Myocyte (in vitro differentiated cells): Measurements from ENCODE around the gene SRPK3. TPM values are rescaled to one million over a fixed set of nuclear protein-coding genes. Genes with fewer than 3 reads are reported as not detected.
"Not testable (repeated sequence)": the region's sequence is repeated elsewhere in the genome, so short reads cannot be mapped to it uniquely, and the experiment has no call there.

Experiments used
- DNase-seq: peaks from one replicate; pipeline ENCODE4 v3.0.0-alpha.2; 2012; ENCODE audit warnings: low read depth
- polyA plus RNA-seq: library from polyadenylated mRNA; unstranded; fragments of >200 nt; gene quantifications from one replicate; pipeline ENCODE4 v1.2.1, GENCODE V29; 2012; ENCODE audit warnings: missing spikeins
- total RNA-seq: library from RNA; depleted of rRNA; stranded (reverse); fragments of >200 nt; gene quantifications from 2 replicates; pipeline ENCODE4 v1.2.3, GENCODE V29; 2014

Gene SRPK3, protein sequence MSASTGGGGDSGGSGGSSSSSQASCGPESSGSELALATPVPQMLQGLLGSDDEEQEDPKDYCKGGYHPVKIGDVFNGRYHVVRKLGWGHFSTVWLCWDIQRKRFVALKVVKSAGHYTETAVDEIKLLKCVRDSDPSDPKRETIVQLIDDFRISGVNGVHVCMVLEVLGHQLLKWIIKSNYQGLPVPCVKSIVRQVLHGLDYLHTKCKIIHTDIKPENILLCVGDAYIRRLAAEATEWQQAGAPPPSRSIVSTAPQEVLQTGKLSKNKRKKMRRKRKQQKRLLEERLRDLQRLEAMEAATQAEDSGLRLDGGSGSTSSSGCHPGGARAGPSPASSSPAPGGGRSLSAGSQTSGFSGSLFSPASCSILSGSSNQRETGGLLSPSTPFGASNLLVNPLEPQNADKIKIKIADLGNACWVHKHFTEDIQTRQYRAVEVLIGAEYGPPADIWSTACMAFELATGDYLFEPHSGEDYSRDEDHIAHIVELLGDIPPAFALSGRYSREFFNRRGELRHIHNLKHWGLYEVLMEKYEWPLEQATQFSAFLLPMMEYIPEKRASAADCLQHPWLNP
- total RNA-seq = 252 and 340 TPM in 2 replicates
- 62.2 TPM for polyA plus RNA-seq

DNA sequence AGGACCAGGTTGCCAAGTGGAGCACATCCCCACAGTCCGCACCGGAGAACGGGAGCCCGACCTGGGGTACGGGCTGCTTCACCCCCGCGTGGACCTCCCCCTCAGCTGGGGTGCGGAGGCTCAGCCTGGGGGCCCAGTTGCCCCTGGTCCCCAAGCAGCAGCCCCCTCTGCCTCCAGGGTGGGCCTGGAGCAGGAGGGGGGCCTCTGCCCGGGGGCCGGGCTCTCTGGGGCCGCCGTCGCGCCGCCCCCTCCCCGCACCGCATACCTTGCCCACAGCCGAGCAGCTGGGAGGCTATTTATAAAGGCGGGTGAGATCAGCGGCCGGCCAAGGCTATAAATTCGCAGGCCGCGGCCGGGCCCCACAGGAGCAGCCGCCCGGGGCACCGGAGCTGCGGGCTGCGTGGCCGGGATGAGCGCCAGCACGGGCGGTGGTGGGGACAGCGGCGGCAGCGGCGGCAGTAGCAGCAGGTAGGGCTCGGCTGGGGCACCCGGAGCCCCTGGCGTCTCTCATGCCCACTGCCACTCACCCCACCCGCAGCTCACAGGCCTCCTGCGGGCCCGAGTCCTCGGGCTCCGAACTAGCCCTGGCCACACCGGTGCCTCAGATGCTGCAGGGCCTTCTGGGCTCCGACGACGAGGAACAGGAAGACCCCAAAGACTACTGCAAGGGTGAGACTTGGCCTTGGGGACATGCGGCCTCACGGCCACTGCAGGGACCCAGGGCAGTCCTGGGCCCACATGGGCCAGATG lies at the start of gene SRPK3:
Gene SRPK3 (plus strand): TSS at position 364 of the 750 bp plus-strand sequence. CDS start 46 bp downstream, at position 410.
- DNase-seq = peak; percentile 81

DNA sequence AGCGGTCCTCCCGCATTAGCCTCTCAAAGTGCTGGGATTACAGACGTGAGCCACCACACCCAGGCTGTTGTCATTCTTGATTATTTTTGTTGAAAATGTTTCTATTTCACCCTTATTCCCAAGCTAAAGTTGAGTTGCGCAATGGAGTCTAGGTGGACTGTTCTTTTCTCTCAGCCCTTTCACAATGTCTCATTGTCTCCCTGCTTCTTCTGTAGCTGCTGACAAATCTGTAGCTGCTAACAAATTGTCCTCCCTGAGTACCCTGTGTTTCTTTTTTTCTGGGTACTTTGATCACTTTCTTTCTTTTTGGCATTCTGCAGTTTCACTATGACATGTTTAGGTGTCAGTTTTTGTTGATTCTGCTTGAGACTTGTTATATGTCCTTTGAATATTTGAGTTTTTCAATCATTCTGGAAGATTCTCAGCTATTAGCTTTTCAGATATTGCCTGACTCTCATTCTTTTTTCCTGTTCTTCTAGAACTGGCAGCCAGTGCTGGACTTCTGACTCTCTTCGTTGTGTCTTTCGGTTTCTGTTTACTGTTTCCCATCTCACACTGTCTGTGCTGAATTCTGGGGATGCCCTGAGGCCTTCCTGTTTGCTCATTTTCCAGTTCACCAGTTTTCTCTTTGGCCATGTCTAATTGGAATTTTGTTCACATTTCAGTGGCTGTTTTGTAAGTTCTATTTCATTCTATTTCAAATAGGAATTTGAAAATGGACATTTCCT lies 49.6 kb upstream of the SRPK3 start:
- no peak for DNase-seq

DNA sequence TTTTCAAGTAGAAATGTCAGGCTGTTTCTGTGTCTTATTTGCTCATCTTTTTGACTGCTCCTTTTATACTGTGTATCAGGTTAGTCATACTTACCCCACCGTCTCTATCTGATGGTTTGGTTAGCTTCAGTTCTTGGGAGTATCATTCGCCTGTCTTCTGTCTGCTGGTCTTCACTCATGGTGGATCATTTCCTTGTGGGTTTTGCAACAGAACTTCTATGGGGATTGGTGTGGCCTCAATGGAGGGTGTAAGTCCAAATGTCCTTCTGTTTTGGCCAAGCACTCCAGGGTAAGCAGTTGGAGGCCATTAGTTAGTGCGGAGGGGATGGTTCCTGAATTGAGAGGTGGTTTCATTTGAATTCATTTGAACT lies 49.0 kb upstream of the SRPK3 start:
- no peak for DNase-seq

DNA sequence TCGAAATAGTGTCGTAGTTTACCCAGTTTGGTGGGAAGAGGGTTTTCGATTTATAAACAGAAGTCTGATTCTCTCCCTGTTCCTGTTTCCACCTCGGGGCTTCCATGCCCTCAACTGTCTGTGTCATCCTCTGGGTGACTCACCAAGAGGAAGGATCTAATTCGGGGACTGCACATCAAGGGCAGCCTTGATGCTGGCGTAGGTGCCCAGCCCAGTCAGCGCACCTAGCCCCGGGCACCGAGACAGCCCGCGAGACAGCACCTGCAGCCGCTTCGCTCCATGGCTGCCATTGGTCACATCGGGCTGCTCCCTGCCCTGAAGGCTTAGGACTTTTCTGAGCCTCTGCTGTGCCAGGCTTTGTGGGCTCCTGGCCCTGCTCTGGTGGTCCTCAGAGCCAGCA lies 48.4 kb upstream of the SRPK3 start:
- no peak for DNase-seq

DNA sequence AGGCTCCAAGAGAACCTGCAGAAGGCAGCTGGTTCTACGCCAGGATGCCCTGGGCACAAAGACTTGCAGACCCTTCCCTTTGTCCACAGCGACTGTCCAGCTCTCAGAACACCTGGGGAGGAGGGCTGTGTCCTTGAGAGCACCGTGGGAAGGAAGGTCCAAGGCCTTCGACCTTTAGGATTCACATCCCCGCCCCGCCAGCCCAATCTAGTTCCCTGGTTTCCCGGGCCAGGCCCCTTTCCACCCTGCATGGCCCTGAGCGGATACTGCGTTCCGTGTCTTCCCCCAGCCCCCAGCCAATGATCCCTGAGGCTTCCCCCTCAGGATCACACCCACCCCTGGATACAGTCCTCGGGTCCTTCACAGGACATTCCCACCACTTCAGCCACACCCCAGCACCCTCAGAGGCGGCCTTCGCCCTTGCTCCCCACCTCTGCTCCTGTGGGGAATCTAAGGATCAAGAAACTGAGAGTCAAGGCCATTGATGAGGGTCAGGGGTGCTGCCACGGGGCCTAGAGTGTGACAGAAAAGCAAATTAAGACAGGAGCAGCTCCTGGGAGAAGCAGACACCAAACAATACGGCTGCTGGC lies 47.1 kb upstream of the SRPK3 start:
- no peak for DNase-seq

DNA sequence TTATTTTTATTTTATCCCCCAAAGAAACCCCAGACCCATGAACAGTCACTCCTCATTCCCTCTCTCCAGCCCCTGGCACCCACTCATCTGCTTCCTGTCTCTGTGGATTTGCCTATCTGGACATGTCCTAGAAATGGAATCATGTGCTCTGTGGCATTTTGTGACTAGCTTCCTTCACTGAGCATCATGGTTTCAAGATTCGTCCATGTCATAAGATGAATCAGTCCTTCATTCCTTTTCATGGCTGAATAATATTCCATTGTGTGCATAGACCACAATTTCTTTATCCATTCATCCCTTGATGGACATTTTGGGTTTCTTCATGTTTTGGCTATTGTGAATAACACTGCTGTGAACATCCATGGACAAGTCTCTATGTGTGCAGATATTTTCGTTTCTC lies 46.0 kb upstream of the SRPK3 start:
- no peak for DNase-seq

DNA sequence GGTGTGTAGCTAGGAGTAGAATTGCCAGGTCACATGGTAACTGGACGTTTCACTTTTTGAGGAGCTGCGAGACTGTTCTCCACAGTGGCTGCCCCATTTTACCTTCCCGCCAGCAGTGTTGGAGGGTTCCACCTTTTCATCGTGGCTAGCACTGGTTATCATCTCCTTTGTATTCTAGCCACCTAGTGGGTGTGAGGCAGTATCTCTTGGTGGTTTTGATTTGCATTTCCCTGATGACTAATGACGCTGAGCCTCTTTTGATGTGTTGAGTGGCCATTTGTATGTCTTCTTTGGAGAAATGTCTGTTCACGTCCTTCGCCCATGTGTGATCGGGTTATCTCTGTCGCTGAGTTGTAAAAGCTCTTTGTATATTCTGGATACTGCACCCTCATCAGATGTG lies 45.6 kb upstream of the SRPK3 start:
- DNase-seq = no peak

DNA sequence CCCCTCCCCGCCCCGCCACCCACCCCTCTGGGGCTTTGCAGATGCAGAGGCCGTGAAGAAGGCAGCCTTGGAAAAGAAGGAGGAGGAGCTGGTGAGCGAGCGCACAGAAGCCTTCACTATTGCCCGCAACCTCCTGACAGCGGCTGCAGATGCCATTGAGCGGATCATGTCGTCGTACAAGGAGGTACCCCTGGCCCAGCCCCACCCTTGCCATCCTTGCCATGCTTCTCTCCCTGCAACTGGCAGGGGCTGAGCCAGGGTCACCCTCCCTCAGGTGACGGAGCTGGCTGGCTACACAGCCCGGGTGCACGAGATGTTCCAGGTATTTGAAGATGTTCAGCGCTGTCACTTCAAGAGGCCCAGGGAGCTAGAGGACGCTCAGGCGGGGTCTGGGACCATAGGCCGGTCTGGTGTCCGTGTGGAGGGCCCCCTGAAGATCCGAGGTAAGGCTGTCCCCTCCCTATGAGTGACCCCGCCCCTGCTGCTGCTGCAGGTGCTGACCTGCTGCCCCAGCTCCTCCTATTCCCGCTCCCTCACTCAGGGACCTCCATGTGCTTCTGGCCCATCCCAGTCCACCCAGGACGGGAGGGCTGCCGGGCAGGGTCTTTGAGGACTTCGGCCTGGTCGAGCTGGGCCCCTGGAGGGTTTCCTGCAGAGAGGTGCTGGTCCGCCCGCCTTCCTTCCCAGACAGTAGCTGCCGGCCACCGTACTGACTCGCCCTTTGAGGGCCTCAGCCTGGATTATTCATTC lies 44.6 kb upstream of the SRPK3 start:
- DNase-seq = no peak

DNA sequence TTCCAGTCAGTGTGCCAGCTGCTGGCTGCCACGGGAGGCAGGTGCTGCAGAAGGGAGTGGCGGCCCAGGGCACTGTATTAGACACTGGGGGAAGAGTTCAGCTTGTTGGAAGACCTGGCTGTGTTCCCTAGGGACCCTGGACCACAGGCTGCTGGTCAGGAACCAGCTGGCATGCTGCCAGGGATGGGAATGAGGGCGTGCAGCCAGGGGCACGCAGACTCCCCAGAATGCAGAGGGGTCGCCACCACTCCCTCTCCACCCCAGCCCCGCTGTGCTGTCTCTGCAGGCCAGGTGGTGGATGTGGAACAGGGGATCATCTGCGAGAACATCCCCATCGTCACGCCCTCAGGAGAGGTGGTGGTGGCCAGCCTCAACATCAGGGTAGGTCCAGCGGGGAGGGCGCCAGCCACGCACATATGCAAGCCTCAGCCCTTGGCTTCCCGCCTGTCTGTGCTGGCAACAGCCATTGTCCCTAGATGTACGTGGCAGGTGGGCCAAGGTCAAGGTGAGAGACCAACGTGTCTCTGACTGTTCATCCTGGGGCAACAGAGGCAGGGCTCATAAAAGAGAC lies 43.9 kb upstream of the SRPK3 start:
- DNase-seq = peak; percentile 55

DNA sequence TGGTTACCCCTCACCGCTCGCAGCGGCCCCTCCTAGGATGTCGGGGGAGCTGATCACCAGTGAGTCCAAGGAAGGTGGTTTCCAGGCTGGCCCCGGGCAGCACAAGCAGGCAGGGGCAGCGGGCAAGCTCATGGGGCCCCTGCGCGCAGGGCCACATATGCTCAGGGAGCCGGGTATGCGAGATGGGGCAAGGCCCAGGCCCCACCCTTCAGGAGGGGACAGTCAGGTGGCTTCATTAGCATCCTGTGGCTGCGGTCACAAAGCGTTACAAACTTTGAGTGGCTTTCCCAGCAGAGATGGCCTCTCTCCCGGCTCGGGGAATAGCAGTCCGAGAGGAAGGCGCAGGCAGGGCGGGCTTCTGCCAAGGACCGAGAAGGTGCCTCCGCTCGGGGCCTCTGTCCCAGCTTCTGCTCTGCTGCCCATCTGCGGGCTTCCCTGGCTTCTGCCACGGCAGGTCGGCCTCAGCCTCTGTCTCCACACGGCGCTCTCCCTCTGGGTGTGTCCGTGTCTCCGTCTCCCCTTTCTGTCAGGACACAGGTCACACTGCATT lies 42.7 kb upstream of the SRPK3 start:
- DNase-seq = no peak

DNA sequence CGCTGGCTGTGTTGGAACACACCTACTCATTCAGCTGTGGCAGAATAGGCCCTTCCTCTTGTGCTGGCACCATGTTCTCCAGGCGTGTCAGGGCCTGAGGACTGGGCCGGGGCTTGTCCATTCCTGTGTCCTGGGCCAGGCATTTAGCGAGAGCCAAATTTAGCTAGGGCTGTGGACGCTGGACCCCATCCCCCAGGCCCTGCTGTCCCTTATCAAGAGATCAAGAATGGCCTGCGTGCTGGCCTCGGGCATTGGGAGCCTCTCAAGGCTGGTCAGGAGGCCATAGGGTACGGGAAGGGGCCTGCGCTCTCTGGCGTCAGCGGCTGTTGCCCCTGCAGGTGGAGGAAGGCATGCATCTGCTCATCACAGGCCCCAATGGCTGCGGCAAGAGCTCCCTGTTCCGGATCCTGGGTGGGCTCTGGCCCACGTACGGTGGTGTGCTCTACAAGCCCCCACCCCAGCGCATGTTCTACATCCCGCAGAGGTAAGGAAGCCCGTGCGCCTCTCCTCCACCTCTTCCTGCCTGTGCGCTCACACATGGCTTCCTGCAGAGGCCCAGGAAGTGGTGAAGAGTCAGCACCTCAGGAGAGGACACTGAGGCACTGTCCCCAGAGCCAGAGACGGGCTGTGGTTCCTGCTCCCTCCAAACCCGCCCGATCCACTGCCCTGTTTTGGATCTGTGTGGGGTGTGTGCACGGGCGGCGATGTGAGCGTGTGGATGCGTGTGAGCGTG lies 40.9 kb upstream of the SRPK3 start:
- DNase-seq = no peak

DNA sequence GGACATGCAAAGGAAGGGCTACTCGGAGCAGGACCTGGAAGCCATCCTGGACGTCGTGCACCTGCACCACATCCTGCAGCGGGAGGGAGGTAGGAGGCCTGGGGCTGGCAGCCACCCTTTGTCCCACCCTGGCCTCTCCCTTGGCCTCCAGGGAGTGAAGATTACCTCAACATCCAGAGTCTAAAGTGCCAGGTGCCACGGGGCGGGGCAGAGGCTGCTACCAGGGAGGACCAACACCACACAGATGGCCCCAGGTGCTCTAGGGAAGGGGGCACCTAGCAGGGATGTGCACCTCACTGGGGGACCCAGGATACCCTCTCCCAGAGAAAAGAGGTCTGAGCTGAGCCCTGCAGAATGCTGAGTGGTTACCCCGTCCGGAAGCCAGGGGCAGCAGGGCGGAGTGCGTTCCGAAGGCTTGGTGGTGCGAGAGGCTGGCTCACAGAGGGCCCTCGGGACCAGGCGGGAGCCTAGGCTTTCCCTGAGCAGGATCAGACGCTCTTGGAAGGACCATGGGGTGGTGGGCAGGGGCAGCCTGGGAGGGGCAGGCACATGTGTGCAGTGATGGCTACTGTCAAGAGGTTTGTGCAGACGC lies 40.1 kb upstream of the SRPK3 start:
- no peak for DNase-seq

DNA sequence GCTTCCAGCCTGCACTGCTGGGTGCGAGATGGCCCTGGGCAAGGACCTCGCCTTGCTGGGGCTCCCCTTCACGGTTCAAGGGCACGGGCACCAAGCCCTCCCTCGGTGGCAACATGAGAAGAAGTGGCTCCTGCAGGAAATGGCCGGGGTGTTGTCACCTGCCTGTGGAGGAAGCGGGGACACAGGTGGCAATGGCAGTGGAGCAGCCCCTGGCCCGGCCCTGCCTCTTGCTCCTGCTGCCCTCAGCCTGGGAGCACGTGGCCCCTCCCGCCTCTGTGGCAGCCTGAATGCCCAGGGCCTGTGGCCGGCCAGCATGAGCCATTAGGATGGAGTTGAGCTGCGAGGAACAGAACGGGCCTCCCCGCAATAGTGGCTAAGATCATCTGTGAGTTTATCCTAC lies 39.4 kb upstream of the SRPK3 start:
- DNase-seq = no peak

DNA sequence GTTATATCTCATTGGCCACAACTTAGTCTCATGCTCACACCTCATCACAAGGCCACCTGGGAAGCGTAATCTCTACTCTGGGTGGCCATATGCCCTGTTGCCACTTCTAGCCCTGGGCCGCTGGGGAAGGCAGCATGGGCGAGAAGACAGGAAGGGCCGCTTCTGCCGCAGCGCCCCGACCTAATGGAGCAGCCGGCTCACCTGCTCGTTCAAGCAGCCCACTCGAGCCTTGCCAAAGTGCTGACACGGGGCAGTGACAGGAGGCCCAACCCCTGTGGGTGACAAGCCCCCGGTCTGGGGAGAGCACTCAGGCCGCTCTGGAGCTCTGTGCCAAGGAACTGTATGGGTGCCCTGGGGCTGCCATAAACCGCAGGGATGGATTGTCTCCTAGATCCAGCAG lies 38.7 kb upstream of the SRPK3 start:
- DNase-seq = not testable (repeated sequence)

DNA sequence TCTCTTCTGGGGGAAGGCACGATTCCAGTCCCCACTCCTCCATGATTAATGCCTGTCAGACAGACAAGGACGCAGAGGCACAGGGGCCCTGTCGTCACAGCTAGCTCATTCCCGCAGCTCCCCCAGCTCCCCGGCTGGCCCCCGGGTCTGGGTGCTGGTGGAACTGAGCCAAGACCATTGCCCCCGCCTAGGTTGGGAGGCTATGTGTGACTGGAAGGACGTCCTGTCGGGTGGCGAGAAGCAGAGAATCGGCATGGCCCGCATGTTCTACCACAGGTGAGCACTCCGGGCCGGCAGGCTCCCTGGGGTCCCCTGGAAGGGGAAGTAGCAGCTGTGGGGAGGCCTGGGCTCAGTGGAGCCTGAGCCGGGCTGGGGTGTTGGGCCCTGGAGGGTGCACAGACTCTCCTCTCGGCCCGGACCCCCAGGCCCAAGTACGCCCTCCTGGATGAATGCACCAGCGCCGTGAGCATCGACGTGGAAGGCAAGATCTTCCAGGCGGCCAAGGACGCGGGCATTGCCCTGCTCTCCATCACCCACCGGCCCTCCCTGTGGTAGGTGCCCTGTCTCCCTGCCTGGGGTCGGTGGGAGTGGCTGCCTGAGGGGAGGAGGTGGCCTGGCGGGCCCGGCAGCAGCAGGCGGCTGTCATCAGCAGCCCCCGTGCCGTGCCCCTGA lies 37.9 kb upstream of the SRPK3 start:
- not testable (repeated sequence) for DNase-seq

DNA sequence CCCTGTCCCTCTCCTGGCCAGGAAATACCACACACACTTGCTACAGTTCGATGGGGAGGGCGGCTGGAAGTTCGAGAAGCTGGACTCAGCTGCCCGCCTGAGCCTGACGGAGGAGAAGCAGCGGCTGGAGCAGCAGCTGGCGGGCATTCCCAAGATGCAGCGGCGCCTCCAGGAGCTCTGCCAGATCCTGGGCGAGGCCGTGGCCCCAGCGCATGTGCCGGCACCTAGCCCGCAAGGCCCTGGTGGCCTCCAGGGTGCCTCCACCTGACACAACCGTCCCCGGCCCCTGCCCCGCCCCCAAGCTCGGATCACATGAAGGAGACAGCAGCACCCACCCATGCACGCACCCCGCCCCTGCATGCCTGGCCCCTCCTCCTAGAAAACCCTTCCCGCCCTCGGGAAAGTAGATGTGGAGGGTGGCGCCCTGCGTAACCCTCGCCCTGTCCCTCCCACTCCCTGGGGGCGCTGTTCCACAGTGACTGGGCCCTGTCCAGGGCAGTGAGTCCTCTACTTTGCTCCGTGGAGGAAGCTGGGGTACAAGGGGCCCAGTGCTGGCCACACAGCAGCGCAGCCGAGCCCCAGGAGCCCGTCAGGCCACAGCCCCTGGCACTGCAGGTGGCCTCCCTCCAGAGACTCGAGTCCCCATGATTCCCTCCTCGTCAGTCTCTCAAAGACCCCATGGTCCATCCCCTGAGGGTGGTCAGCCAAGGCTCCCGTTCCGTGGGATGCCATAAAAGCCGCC lies 37.2 kb upstream of the SRPK3 start:
- not testable (repeated sequence) for DNase-seq
